ENCODE measurements around the gene MESD. TPM values are rescaled to one million over a fixed set of nuclear protein-coding genes. Genes with fewer than 3 reads are reported as not detected.

The MESD gene
- total RNA-seq, 4 donors from 2014 or later: 21.2 to 43.8 (median 35.1) TPM

- Histone ChIP-seq H3K4me3 (peak overlapping the region; percentile 74 to 98 (median 87)), H3K36me3 (peaks cover 0 to 23% (median 5%) of the 10 kb centered on the region in 3 donors), H3K9me3 (no peaks in the 10 kb centered on the region), H3K4me1 (peaks cover 0 to 60% (median 31%) of the 10 kb centered on the region in 4 donors), H3K27ac (peak overlapping the region; percentile 95 to 98 (median 96)), H3K27me3 (no peaks in the 10 kb centered on the region)
- DNase-seq (ENCODE audit: low spot score in 2 of 2): no peak
- TF ChIP-seq, protein P1, sequence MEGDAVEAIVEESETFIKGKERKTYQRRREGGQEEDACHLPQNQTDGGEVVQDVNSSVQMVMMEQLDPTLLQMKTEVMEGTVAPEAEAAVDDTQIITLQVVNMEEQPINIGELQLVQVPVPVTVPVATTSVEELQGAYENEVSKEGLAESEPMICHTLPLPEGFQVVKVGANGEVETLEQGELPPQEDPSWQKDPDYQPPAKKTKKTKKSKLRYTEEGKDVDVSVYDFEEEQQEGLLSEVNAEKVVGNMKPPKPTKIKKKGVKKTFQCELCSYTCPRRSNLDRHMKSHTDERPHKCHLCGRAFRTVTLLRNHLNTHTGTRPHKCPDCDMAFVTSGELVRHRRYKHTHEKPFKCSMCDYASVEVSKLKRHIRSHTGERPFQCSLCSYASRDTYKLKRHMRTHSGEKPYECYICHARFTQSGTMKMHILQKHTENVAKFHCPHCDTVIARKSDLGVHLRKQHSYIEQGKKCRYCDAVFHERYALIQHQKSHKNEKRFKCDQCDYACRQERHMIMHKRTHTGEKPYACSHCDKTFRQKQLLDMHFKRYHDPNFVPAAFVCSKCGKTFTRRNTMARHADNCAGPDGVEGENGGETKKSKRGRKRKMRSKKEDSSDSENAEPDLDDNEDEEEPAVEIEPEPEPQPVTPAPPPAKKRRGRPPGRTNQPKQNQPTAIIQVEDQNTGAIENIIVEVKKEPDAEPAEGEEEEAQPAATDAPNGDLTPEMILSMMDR (IDR thresholded peaks at IDR 0.05): no peak
- TF ChIP-seq EP300 (IDR thresholded peaks at IDR 0.05): no peak
- WGBS, 2 donors: 61 to 85% methylated on average over 35 to 89 of the region's 89 CpGs
Observed at GRCh38 chr15:81002331-81003096, 12.9 kb upstream of the MESD start.

- no peak for TF ChIP-seq POLR2A (IDR thresholded peaks at IDR 0.05)
- TF ChIP-seq EP300 (IDR thresholded peaks at IDR 0.05): no peak
- TF ChIP-seq, protein P1 (IDR thresholded peaks at IDR 0.05): no peak
- H3K27ac ChIP-seq: peak overlapping the region; percentile 95 to 98 (median 96)
- 1 to 2% methylated on average over 13 to 39 of the region's 42 CpGs for WGBS, 2 donors
- no peak for DNase-seq (ENCODE audit: low spot score in 2 of 2)
- peaks cover 0 to 60% (median 31%) of the 10 kb centered on the region in 4 donors for H3K4me1 ChIP-seq
- peak overlapping the region; percentile 74 to 98 (median 87) for H3K4me3 ChIP-seq
- H3K27me3 ChIP-seq: no peaks in the 10 kb centered on the region
- peaks cover 0 to 23% (median 5%) of the 10 kb centered on the region in 3 donors for H3K36me3 ChIP-seq
- no peaks in the 10 kb centered on the region for H3K9me3 ChIP-seq
Observed at GRCh38 chr15:81002009-81002330, 12.4 kb upstream of the MESD start.

- TF ChIP-seq EP300 (IDR thresholded peaks at IDR 0.05) (no peak), POLR2A (IDR thresholded peaks at IDR 0.05) (peak; percentile 5 to 11)
- TF ChIP-seq, protein P1 (IDR thresholded peaks at IDR 0.05): peak in 1 of 5 experiments; percentile 11
- Histone ChIP-seq H3K4me1 (peaks cover 0 to 60% (median 31%) of the 10 kb centered on the region in 4 donors), H3K27me3 (no peaks in the 10 kb centered on the region), H3K36me3 (peaks cover 0 to 23% (median 5%) of the 10 kb centered on the region in 3 donors), H3K9me3 (peaks cover 0 to 2% (median 0%) of the 10 kb centered on the region in 4 donors), H3K4me3 (peak overlapping the region; percentile 74 to 98 (median 87)), H3K27ac (peak overlapping the region; percentile 95 to 98 (median 96))
- 0 to 1% methylated on average over 27 to 62 of the region's 110 CpGs for WGBS, 2 donors
- peak; percentile 43 to 47 for DNase-seq (ENCODE audit: low spot score in 2 of 2)
Observed at GRCh38 chr15:81001152-81002008, 11.8 kb upstream of the MESD start.

DNA sequence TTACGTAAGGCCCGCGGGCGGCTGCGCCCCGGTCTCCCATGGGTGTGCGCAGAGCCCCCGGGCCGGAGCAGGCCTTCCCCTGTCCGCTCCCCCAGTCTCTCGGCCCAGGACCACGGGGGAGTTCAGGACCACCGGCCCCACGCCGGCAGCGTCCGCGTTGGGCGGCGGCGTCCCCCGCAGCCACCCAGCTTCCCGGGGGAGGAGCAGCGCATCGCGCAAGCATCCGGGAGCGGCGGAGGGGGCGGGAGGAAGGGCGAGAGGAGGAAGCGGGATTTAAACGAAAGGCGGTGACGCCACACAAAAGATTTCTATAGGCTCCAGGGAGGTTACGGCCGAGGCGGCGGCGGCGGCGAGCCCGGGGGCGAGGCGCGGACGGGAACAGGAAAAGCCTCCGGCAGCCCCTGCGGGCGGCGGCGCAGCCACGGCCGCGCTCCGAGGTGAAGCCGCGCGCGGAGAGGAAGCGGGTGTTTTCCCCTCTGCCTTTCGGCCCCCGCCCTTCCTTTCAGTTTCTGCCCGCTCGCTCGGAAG is 11.1 kb upstream of the MESD start, which contains the start of gene TLNRD1:
Gene TLNRD1 (plus strand): TSS at position 300 of the 528 bp plus-strand sequence. CDS start 1,349 bp downstream, outside the sequence.
- H3K27ac ChIP-seq: peak within 1 kb of the TSS; percentile 95 to 98 (median 96)
- peaks cover 0 to 4% (median 0%) of the 10 kb centered on the region in 4 donors for H3K9me3 ChIP-seq
- peak; percentile 80 for DNase-seq (ENCODE audit: low spot score in 2 of 2)
- H3K36me3 ChIP-seq: peaks cover 0 to 23% (median 5%) of the 10 kb centered on the region in 3 donors
- H3K4me1 ChIP-seq: peaks cover 0 to 53% (median 31%) of the 10 kb centered on the region in 4 donors
- 1% methylated on average over 35 to 39 of the region's 66 CpGs for WGBS, 2 donors
- TF ChIP-seq, protein P1 (IDR thresholded peaks at IDR 0.05): peak in 1 of 5 experiments; percentile 14
- peak; percentile 60 to 93 for TF ChIP-seq POLR2A (IDR thresholded peaks at IDR 0.05)
- peak; percentile 30 to 97 for TF ChIP-seq EP300 (IDR thresholded peaks at IDR 0.05)
- H3K27me3 ChIP-seq: no peaks in the 10 kb centered on the region
- peak within 1 kb of the TSS; percentile 74 to 98 (median 87) for H3K4me3 ChIP-seq
